ENCODE results near the gene SLC38A10.

The SLC38A10 gene

GRCh38 chr17:81254955-81255717 is 40.0 kb downstream of the SLC38A10 start:
- no peaks in the 10 kb centered on the region for H3K4me1 ChIP-seq (ENCODE audit: control insufficient read depth, insufficient read depth, low read length, poor library complexity, severe bottlenecking)
- H3K27me3 ChIP-seq (replicated peaks; ENCODE audit: control insufficient read depth, insufficient read depth, low read length, poor library complexity, severe bottlenecking): no peaks in the 10 kb centered on the region
- no peak overlapping the region for H3K4me3 ChIP-seq (ENCODE audit: insufficient read depth, low read depth, low read length, poor library complexity, severe bottlenecking)
- H3K36me3 ChIP-seq (ENCODE audit: control insufficient read depth, insufficient read depth, low read length): peaks cover 63% of the 10 kb centered on the region
- no peak for DNase-seq
- no peaks in the 10 kb centered on the region for H3K9me3 ChIP-seq (ENCODE audit: control insufficient read depth, low read length)
- H3K27ac ChIP-seq (ENCODE audit: insufficient read depth, low read length, poor library complexity, severe bottlenecking): no peak overlapping the region

- H3K4me3 ChIP-seq (ENCODE audit: insufficient read depth, low read depth, low read length, poor library complexity, severe bottlenecking): no peak overlapping the region
- no peaks in the 10 kb centered on the region for H3K27me3 ChIP-seq (replicated peaks; ENCODE audit: control insufficient read depth, insufficient read depth, low read length, poor library complexity, severe bottlenecking)
- H3K36me3 ChIP-seq (ENCODE audit: control insufficient read depth, insufficient read depth, low read length): peaks cover 57% of the 10 kb centered on the region
- peak; percentile 23 to 38 (median 28) for DNase-seq
- no peaks in the 10 kb centered on the region for H3K4me1 ChIP-seq (ENCODE audit: control insufficient read depth, insufficient read depth, low read length, poor library complexity, severe bottlenecking)
- H3K9me3 ChIP-seq (ENCODE audit: control insufficient read depth, low read length): no peaks in the 10 kb centered on the region
- H3K27ac ChIP-seq (ENCODE audit: insufficient read depth, low read length, poor library complexity, severe bottlenecking): no peak overlapping the region
Measured at GRCh38 chr17:81253358-81254131, 41.6 kb downstream of the SLC38A10 start.

DNA sequence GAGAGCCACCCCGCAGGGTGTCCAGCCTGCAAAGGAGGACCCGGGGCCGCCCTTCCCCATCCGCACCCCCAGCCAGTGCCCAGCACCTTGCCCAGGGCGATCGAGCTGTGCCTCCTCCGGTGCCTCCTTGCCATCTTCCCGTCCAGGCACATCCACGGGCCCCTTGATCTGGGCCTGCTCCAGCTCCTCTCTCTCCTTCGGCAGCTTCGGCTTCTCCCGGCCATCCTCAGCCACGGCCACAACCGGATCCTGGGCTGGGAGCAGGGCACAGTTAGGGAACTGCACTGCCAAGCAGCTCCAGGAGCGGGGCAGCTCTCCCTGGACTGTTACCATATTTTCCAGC is 42.1 kb downstream of the SLC38A10 start:
- Histone ChIP-seq H3K36me3 (ENCODE audit: control insufficient read depth, insufficient read depth, low read length) (peaks cover 54% of the 10 kb centered on the region), H3K9me3 (ENCODE audit: control insufficient read depth, low read length) (no peaks in the 10 kb centered on the region), H3K4me3 (ENCODE audit: insufficient read depth, low read depth, low read length, poor library complexity, severe bottlenecking) (no peak overlapping the region), H3K27me3 (replicated peaks; ENCODE audit: control insufficient read depth, insufficient read depth, low read length, poor library complexity, severe bottlenecking) (no peaks in the 10 kb centered on the region), H3K27ac (ENCODE audit: insufficient read depth, low read length, poor library complexity, severe bottlenecking) (no peak overlapping the region), H3K4me1 (ENCODE audit: control insufficient read depth, insufficient read depth, low read length, poor library complexity, severe bottlenecking) (no peaks in the 10 kb centered on the region)
- DNase-seq: no peak

DNA sequence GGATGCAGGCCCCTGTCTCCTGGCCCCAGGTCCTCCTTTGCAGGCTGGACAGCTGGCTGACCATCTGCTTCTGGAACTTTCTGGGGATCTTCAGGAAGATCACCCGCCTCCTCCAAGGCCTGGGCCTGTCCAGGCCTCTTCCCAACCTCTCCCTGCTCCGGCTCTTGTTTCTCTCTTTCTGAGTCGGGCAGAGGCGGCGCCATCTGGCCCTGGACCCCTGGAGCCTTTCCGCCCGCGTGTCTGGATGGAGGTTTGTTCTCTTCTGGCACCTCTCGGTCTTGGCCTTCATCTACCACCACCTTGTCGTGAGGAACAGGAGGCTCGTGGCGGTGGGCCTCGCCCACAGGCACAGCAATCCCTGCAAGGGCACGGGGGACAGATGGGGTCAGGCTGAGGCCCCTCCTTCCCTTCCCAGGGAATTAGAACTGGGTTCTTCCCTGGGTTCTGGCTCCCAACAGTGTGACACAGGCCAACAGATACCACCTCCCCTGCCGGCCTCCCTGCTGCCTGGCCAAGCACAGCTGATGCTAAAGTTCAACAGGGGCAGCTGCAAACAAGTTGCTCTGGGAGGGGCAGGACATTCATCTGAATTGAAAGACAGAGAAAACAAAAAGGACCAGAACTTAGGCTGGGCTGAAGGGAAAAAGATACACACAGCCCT is 42.7 kb downstream of the SLC38A10 start:
- no peak overlapping the region for H3K4me3 ChIP-seq (ENCODE audit: insufficient read depth, low read depth, low read length, poor library complexity, severe bottlenecking)
- no peaks in the 10 kb centered on the region for H3K27me3 ChIP-seq (replicated peaks; ENCODE audit: control insufficient read depth, insufficient read depth, low read length, poor library complexity, severe bottlenecking)
- peaks cover 49% of the 10 kb centered on the region for H3K36me3 ChIP-seq (ENCODE audit: control insufficient read depth, insufficient read depth, low read length)
- H3K4me1 ChIP-seq (ENCODE audit: control insufficient read depth, insufficient read depth, low read length, poor library complexity, severe bottlenecking): no peaks in the 10 kb centered on the region
- H3K9me3 ChIP-seq (ENCODE audit: control insufficient read depth, low read length): no peaks in the 10 kb centered on the region
- no peak overlapping the region for H3K27ac ChIP-seq (ENCODE audit: insufficient read depth, low read length, poor library complexity, severe bottlenecking)
- no peak for DNase-seq

- no peak overlapping the region for H3K27ac ChIP-seq (ENCODE audit: insufficient read depth, low read length, poor library complexity, severe bottlenecking)
- no peaks in the 10 kb centered on the region for H3K27me3 ChIP-seq (replicated peaks; ENCODE audit: control insufficient read depth, insufficient read depth, low read length, poor library complexity, severe bottlenecking)
- no peaks in the 10 kb centered on the region for H3K4me1 ChIP-seq (ENCODE audit: control insufficient read depth, insufficient read depth, low read length, poor library complexity, severe bottlenecking)
- H3K9me3 ChIP-seq (ENCODE audit: control insufficient read depth, low read length): no peaks in the 10 kb centered on the region
- peaks cover 47% of the 10 kb centered on the region for H3K36me3 ChIP-seq (ENCODE audit: control insufficient read depth, insufficient read depth, low read length)
- H3K4me3 ChIP-seq (ENCODE audit: insufficient read depth, low read depth, low read length, poor library complexity, severe bottlenecking): no peak overlapping the region
- DNase-seq: no peak
Measured at GRCh38 chr17:81251709-81252301, 43.3 kb downstream of the SLC38A10 start.

DNA sequence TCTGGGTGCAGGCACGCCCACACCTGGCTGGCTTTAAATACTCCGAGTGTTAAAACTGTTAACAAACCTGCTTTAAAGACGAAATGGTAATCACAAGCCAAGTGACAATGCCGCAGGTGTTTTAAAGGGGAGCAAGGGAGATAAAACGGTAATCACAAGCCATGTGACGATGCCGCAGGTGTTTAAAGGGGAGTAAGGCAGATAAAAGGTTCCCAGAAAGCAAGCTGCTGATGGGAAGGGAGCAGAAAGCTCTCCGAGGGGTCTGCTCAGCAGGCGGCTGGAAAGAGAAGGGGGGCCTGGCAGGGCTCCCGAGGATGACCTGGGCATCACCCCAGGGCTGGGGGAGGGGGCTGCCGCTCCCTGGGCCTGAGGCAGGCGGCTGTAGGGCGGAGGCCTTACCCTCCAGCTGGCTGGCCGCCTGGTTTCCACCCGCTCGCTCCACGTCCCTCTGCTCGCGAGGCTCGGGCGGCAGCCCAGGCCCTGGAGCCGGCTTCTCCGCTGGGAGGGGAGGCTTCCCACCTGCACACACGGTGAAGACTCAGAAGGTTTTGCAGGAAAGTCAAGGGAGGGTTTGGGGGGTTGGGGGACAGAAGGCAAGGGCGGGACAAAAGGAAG is 43.9 kb downstream of the SLC38A10 start:
- H3K9me3 ChIP-seq (ENCODE audit: control insufficient read depth, low read length): no peaks in the 10 kb centered on the region
- H3K27me3 ChIP-seq (replicated peaks; ENCODE audit: control insufficient read depth, insufficient read depth, low read length, poor library complexity, severe bottlenecking): no peaks in the 10 kb centered on the region
- no peak for DNase-seq
- H3K4me3 ChIP-seq (ENCODE audit: insufficient read depth, low read depth, low read length, poor library complexity, severe bottlenecking): no peak overlapping the region
- H3K4me1 ChIP-seq (ENCODE audit: control insufficient read depth, insufficient read depth, low read length, poor library complexity, severe bottlenecking): no peaks in the 10 kb centered on the region
- peaks cover 44% of the 10 kb centered on the region for H3K36me3 ChIP-seq (ENCODE audit: control insufficient read depth, insufficient read depth, low read length)
- H3K27ac ChIP-seq (ENCODE audit: insufficient read depth, low read length, poor library complexity, severe bottlenecking): no peak overlapping the region

- no peak for DNase-seq
Measured at GRCh38 chr17:81250286-81251093, 44.6 kb downstream of the SLC38A10 start.

GRCh38 chr17:81249223-81250040 is 45.7 kb downstream of the SLC38A10 start:
- H3K4me3 ChIP-seq (ENCODE audit: insufficient read depth, low read depth, low read length, poor library complexity, severe bottlenecking): no peak overlapping the region
- H3K9me3 ChIP-seq (ENCODE audit: control insufficient read depth, low read length): no peaks in the 10 kb centered on the region
- H3K36me3 ChIP-seq (ENCODE audit: control insufficient read depth, insufficient read depth, low read length): peaks cover 38% of the 10 kb centered on the region
- H3K4me1 ChIP-seq (ENCODE audit: control insufficient read depth, insufficient read depth, low read length, poor library complexity, severe bottlenecking): no peaks in the 10 kb centered on the region
- no peaks in the 10 kb centered on the region for H3K27me3 ChIP-seq (replicated peaks; ENCODE audit: control insufficient read depth, insufficient read depth, low read length, poor library complexity, severe bottlenecking)
- no peak for DNase-seq
- H3K27ac ChIP-seq (ENCODE audit: insufficient read depth, low read length, poor library complexity, severe bottlenecking): peak overlapping the region; percentile 32

More at GRCh38 chr17:81250286-81251093, 44.6 kb downstream of the SLC38A10 start:
- Histone ChIP-seq H3K27ac (ENCODE audit: insufficient read depth, low read length, poor library complexity, severe bottlenecking) (no peak overlapping the region), H3K4me3 (ENCODE audit: insufficient read depth, low read depth, low read length, poor library complexity, severe bottlenecking) (no peak overlapping the region), H3K27me3 (replicated peaks; ENCODE audit: control insufficient read depth, insufficient read depth, low read length, poor library complexity, severe bottlenecking) (no peaks in the 10 kb centered on the region), H3K4me1 (ENCODE audit: control insufficient read depth, insufficient read depth, low read length, poor library complexity, severe bottlenecking) (no peaks in the 10 kb centered on the region), H3K9me3 (ENCODE audit: control insufficient read depth, low read length) (no peaks in the 10 kb centered on the region), H3K36me3 (ENCODE audit: control insufficient read depth, insufficient read depth, low read length) (peaks cover 42% of the 10 kb centered on the region)

Data from effector memory CD4-positive, alpha-beta T cell (primary cell).